Fibroblast of lung (primary cell): ENCODE measurements around the gene ATG7.

Experiments
- EZH2 ChIP-seq: IDR thresholded peaks from 2 replicates; pipeline ENCODE4 v1.5.1; 2012; ENCODE audit warnings: low read length, control low read depth, mild to moderate bottlenecking; ENCODE audit errors: missing control alignments
- TF ChIP-seq, protein P1 (sequence below), 2 donors: IDR thresholded peaks in 1 of 2; conservative IDR thresholded peaks in 1 of 2; 1 replicate in 1 of 2; 2 replicates in 1 of 2; pipeline ENCODE4 v1.5.1; 2011 to 2012; ENCODE audit warnings: low read length in 2 of 2, control low read depth in 1 of 2, inconsistent platforms in 1 of 2, low read depth in 1 of 2, mild to moderate bottlenecking in 1 of 2

DNA sequence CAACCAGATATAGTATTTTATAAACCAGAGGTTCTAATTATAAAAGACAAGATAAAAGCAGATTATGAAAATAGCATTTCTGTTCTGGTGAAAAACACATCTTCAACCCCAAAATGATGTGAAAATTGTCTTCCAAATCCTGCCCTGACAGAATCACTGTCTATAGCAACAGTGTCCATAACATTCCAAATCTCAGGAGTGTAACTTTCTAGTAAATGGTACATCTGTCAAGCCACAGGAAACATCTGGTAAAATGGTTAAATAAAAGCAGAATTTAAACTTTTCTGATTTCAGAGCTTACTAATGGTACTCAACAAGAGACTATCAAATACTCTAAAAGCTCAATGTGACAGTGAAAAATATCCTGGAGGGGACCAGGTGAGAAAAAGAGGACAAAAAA is 311.0 kb downstream of the ATG7 start:
- TF ChIP-seq, protein P1, sequence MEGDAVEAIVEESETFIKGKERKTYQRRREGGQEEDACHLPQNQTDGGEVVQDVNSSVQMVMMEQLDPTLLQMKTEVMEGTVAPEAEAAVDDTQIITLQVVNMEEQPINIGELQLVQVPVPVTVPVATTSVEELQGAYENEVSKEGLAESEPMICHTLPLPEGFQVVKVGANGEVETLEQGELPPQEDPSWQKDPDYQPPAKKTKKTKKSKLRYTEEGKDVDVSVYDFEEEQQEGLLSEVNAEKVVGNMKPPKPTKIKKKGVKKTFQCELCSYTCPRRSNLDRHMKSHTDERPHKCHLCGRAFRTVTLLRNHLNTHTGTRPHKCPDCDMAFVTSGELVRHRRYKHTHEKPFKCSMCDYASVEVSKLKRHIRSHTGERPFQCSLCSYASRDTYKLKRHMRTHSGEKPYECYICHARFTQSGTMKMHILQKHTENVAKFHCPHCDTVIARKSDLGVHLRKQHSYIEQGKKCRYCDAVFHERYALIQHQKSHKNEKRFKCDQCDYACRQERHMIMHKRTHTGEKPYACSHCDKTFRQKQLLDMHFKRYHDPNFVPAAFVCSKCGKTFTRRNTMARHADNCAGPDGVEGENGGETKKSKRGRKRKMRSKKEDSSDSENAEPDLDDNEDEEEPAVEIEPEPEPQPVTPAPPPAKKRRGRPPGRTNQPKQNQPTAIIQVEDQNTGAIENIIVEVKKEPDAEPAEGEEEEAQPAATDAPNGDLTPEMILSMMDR (conservative IDR thresholded peaks at IDR 0.05 in 1 of 2, IDR thresholded peaks at IDR 0.05 in 1 of 2; ENCODE audit: low read depth in 1 of 2, low read length in 2 of 2): no peak
- no peak for TF ChIP-seq EZH2
